SK-N-SH (cell line): Measurements from ENCODE around the gene DZIP1L.

Experiments
- TAF1 ChIP-seq: IDR thresholded peaks from 2 replicates; pipeline ENCODE4 v1.6.1; 2012; ENCODE audit warnings: low read depth, mild to moderate bottlenecking, low read length, moderate library complexity, borderline replicate concordance
- TEAD4 ChIP-seq: IDR thresholded peaks from 2 replicates; pipeline ENCODE4 v1.4.0; 2012; ENCODE audit warnings: mild to moderate bottlenecking, borderline replicate concordance; ENCODE audit not compliant: insufficient read depth

GRCh38 chr3:138112362-138112761 lies 3.0 kb downstream of the DZIP1L start:
- TF ChIP-seq TAF1 (no peak), TEAD4 (no peak)
